ENCODE results near the gene PLOD2.

PLOD2 gene

DNA sequence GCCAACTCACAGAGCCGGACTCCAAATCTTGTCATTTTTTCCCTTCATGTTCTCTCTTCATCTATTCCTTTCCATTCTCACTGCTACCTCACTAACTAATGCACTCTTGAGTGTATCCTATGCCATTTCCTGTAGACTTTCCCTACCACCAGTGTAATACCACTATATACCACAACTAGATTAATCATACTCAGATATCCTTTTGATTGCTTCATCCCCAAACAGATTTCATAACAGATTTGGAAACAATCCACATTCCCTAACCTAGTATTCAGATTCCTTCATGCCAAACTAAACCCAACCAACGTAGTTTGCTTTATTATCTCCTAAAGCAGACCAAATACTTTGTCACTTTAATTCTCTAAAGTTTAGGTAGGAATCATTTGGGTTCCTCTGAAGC lies 2.6 kb upstream of the PLOD2 start:
- no peak for DNase-seq
- intact Hi-C loops (cut with DNase I; ENCODE audit: low total_unique reads): no loop called here
- TF ChIP-seq, protein P1, sequence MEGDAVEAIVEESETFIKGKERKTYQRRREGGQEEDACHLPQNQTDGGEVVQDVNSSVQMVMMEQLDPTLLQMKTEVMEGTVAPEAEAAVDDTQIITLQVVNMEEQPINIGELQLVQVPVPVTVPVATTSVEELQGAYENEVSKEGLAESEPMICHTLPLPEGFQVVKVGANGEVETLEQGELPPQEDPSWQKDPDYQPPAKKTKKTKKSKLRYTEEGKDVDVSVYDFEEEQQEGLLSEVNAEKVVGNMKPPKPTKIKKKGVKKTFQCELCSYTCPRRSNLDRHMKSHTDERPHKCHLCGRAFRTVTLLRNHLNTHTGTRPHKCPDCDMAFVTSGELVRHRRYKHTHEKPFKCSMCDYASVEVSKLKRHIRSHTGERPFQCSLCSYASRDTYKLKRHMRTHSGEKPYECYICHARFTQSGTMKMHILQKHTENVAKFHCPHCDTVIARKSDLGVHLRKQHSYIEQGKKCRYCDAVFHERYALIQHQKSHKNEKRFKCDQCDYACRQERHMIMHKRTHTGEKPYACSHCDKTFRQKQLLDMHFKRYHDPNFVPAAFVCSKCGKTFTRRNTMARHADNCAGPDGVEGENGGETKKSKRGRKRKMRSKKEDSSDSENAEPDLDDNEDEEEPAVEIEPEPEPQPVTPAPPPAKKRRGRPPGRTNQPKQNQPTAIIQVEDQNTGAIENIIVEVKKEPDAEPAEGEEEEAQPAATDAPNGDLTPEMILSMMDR (IDR thresholded peaks at IDR 0.05): peak; percentile 56 to 74
- H3K27me3 ChIP-seq: no peaks in the 10 kb centered on the region
- no peaks in the 10 kb centered on the region for H3K36me3 ChIP-seq
- H3K27ac ChIP-seq: peak overlapping the region; percentile 97
- peaks cover 0 to 66% (median 39%) of the 10 kb centered on the region in 4 donors for H3K4me1 ChIP-seq
- no peak overlapping the region for H3K4me3 ChIP-seq
- no peaks in the 10 kb centered on the region for H3K9me3 ChIP-seq

DNA sequence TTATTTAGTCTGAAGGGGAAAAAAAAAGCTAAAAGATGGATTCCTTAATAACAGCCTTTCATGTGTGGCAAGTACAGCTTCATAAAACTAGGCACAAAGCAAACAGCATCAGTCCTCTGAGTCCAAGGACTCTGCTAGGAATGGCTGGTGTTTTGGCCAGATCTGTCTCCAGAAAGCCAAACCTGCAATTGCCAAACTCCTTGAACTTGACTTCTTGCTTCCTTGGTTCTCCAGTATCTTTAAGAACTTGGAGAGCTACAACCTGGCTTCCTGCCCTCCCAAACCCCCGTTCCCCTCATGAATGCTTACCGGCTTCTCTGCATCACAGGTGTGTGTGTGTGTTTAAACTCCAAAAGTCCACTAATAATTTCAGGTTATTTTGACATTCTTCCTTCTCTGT lies 1.6 kb upstream of the PLOD2 start:
- H3K4me1 ChIP-seq: peaks cover 0 to 76% (median 40%) of the 10 kb centered on the region in 4 donors
- intact Hi-C loops (cut with DNase I; ENCODE audit: low total_unique reads): no loop called here
- peak overlapping the region; percentile 97 for H3K27ac ChIP-seq

DNA sequence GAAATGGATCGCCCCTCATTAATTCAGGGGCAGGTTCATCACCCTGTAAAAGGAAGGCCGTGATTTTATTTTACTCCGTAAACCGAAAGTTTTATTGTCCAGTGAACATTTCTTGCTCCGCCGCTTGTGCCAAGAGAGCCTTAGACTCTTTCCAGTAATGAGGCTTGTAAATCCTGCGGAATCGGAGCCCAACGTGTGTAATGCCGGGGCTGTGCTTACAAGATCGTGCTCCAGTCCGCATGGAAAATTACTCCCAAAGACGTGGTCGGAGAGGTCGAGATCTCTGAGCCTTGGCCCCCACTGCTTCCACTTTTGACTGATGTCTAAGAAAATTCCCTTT lies 649 bp upstream of the PLOD2 start:
- Histone ChIP-seq H3K27me3 (no peaks in the 10 kb centered on the region), H3K27ac (peak overlapping the region; percentile 97), H3K4me1 (peaks cover 0 to 76% (median 33%) of the 10 kb centered on the region in 4 donors), H3K4me3 (peak overlapping the region; percentile 86 to 92), H3K36me3 (no peaks in the 10 kb centered on the region), H3K9me3 (no peaks in the 10 kb centered on the region)
- TF ChIP-seq, protein P1 (IDR thresholded peaks at IDR 0.05): no peak
- DNase-seq: peak; percentile 51 to 79
- intact Hi-C loops (cut with DNase I; ENCODE audit: low total_unique reads): no loop called here

More for the DNA sequence above, 1.6 kb upstream of the PLOD2 start:
- H3K4me3 ChIP-seq: peak overlapping the region in 1 of 2 donors; percentile 92
- TF ChIP-seq, protein P1 (IDR thresholded peaks at IDR 0.05): no peak
- H3K27me3 ChIP-seq: no peaks in the 10 kb centered on the region
- no peaks in the 10 kb centered on the region for H3K36me3 ChIP-seq
- H3K9me3 ChIP-seq: no peaks in the 10 kb centered on the region
- DNase-seq: no peak

DNA sequence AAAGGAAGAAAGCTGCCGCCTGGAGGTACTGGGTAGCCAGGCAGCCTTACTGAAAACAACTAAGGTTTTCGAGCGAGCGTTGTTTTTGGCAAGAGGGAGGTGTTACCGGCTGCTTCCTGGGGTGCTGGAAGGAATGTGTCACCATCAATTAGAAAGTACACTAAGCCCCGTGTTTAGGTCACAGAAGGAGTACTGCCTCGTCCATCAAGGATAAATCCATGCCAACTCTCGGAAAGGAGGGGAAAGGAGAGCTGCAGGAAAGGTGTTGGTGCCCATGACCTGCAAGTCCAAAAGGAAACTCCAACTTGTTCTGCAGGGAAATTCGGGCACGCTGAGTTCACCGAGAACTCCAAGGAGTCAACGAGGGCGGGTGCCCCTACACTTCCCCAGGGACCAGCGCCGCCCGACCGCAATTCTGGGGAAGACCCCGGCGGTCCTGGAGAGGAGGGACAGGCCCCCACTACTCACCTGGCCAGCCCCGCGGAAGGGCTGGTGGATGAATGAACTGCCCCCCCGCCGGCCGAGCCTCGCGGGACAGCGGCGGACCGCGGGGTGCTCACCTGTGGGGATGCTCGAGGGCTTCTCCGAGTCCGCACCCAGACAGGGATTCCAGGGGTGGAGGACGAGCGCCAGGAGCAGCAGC lies 542 bp downstream of the PLOD2 start:
- peak overlapping the region; percentile 86 to 92 for H3K4me3 ChIP-seq
- H3K27me3 ChIP-seq: no peaks in the 10 kb centered on the region
- H3K27ac ChIP-seq: peak overlapping the region; percentile 97
- peaks cover 0 to 75% (median 28%) of the 10 kb centered on the region in 4 donors for H3K4me1 ChIP-seq
- intact Hi-C loops (cut with DNase I; ENCODE audit: low total_unique reads): no loop called here
- TF ChIP-seq, protein P1 (IDR thresholded peaks at IDR 0.05): peak; percentile 36 to 50
- peak; percentile 75 to 82 for DNase-seq
- no peaks in the 10 kb centered on the region for H3K36me3 ChIP-seq
- no peaks in the 10 kb centered on the region for H3K9me3 ChIP-seq

DNA sequence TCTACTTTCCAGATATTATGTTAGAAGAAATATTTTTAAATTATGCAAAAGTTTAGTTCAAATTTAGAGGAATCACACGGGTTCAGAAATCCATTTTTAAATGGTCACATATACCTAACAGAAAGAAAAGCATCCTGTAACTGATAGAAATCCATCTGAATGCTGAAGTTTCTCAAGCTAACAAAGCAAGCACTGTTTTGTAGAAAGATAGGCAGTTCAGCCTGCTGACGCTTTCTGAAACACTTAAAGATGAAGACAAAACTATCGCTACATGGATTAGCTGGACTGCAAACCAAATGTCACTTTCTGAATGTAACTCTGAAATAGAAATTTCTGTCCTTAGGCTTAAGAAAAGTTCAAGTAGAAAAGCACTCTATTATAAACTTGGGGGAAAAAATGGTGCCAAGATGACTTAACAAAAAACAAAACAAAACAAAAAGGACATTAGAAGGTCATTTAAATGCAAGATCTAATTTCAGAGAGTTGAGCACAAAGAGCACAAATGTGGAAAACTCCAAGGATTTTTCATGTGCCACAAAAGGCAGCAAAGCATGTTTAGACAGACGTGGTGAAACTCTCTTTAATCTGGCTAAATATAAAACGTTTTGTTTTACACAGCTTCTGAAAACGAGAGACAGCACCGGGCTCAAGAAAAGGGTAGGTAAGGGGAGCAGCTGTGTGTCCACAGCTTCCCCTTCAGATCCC lies 1.2 kb downstream of the PLOD2 start:
- Histone ChIP-seq H3K27ac (peak overlapping the region; percentile 97), H3K4me3 (peak overlapping the region; percentile 86 to 92), H3K9me3 (no peaks in the 10 kb centered on the region), H3K4me1 (peaks cover 0 to 75% (median 28%) of the 10 kb centered on the region in 4 donors), H3K27me3 (no peaks in the 10 kb centered on the region), H3K36me3 (no peaks in the 10 kb centered on the region)
- no peak for DNase-seq
- TF ChIP-seq, protein P1 (IDR thresholded peaks at IDR 0.05): no peak
- intact Hi-C loops (cut with DNase I; ENCODE audit: low total_unique reads): no loop called here
